ENCODE data around the gene CRYBB1. TPM values are rescaled to one million over a fixed set of nuclear protein-coding genes. Genes with fewer than 3 reads are reported as not detected.
A peak's percentile ranks its signal among the peaks of the same experiment; 100 is the strongest.

The CRYBB1 gene
- total RNA-seq, 3 donors from 2014 or later = not detected

GRCh38 chr22:26585104-26585790, 32.6 kb downstream of the CRYBB1 start:
- DNase-seq (no peak), ATAC-seq (no peak)
- Mint-ChIP-seq H3K4me3 (peak overlapping the region; percentile 7), H3K4me1 (ENCODE audit: low read depth) (peaks cover 64% of the 10 kb centered on the region), H3K9me3 (no peaks in the 10 kb centered on the region), H3K36me3 (ENCODE audit: insufficient read depth) (peaks cover 3% of the 10 kb centered on the region), H3K27me3 (ENCODE audit: low read depth) (no peaks in the 10 kb centered on the region)

GRCh38 chr22:26584010-26584409, 33.8 kb downstream of the CRYBB1 start:
- Mint-ChIP-seq H3K27me3 (ENCODE audit: low read depth) (no peaks in the 10 kb centered on the region), H3K9me3 (no peaks in the 10 kb centered on the region), H3K4me1 (ENCODE audit: low read depth) (peaks cover 76% of the 10 kb centered on the region), H3K4me3 (no peak overlapping the region), H3K36me3 (ENCODE audit: insufficient read depth) (peaks cover 3% of the 10 kb centered on the region)
- no peak for ATAC-seq
- DNase-seq = no peak

- H3K4me1 Mint-ChIP-seq (ENCODE audit: low read depth) = peaks cover 66% of the 10 kb centered on the region
Measured at GRCh38 chr22:26581633-26582168, 36.1 kb downstream of the CRYBB1 start.

GRCh38 chr22:26581026-26581425, 36.8 kb downstream of the CRYBB1 start:
- no peak for ATAC-seq
- H3K4me1 Mint-ChIP-seq (ENCODE audit: low read depth) = peaks cover 65% of the 10 kb centered on the region

More at GRCh38 chr22:26581633-26582168, 36.1 kb downstream of the CRYBB1 start:
- Mint-ChIP-seq H3K4me3 (no peak overlapping the region), H3K9me3 (no peaks in the 10 kb centered on the region), H3K36me3 (ENCODE audit: insufficient read depth) (peaks cover 3% of the 10 kb centered on the region), H3K27me3 (ENCODE audit: low read depth) (no peaks in the 10 kb centered on the region)
- no peak for DNase-seq
- ATAC-seq = no peak

GRCh38 chr22:26580240-26580962, 37.4 kb downstream of the CRYBB1 start:
- ATAC-seq = no peak
- peak overlapping the region; percentile 52 for H3K4me3 Mint-ChIP-seq
- H3K27me3 Mint-ChIP-seq (ENCODE audit: low read depth) = no peaks in the 10 kb centered on the region
- H3K9me3 Mint-ChIP-seq = no peaks in the 10 kb centered on the region
- DNase-seq = no peak
- H3K4me1 Mint-ChIP-seq (ENCODE audit: low read depth) = peaks cover 63% of the 10 kb centered on the region
- peaks cover 3% of the 10 kb centered on the region for H3K36me3 Mint-ChIP-seq (ENCODE audit: insufficient read depth)

More at GRCh38 chr22:26581026-26581425, 36.8 kb downstream of the CRYBB1 start:
- DNase-seq = no peak
- Mint-ChIP-seq H3K36me3 (ENCODE audit: insufficient read depth) (peaks cover 3% of the 10 kb centered on the region), H3K4me3 (no peak overlapping the region), H3K9me3 (no peaks in the 10 kb centered on the region), H3K27me3 (ENCODE audit: low read depth) (no peaks in the 10 kb centered on the region)

GRCh38 chr22:26579331-26579886, 38.4 kb downstream of the CRYBB1 start:
- H3K27me3 Mint-ChIP-seq (ENCODE audit: low read depth) = no peaks in the 10 kb centered on the region
- no peaks in the 10 kb centered on the region for H3K9me3 Mint-ChIP-seq
- ATAC-seq (peak; percentile 86), DNase-seq (peak; percentile 34)
- H3K4me3 Mint-ChIP-seq = peak overlapping the region; percentile 52
- H3K4me1 Mint-ChIP-seq (ENCODE audit: low read depth) = peaks cover 58% of the 10 kb centered on the region
- H3K36me3 Mint-ChIP-seq (ENCODE audit: insufficient read depth) = peaks cover 3% of the 10 kb centered on the region

GRCh38 chr22:26577081-26577480, 40.7 kb downstream of the CRYBB1 start:
- no peak for ATAC-seq
- no peak overlapping the region for H3K4me3 Mint-ChIP-seq
- no peak for DNase-seq
- H3K4me1 Mint-ChIP-seq (ENCODE audit: low read depth) = peaks cover 69% of the 10 kb centered on the region
- no peaks in the 10 kb centered on the region for H3K27me3 Mint-ChIP-seq (ENCODE audit: low read depth)
- peaks cover 3% of the 10 kb centered on the region for H3K36me3 Mint-ChIP-seq (ENCODE audit: insufficient read depth)
- no peaks in the 10 kb centered on the region for H3K9me3 Mint-ChIP-seq

- Mint-ChIP-seq H3K4me3 (no peak overlapping the region), H3K27me3 (ENCODE audit: low read depth) (no peaks in the 10 kb centered on the region), H3K4me1 (ENCODE audit: low read depth) (peaks cover 69% of the 10 kb centered on the region), H3K36me3 (ENCODE audit: insufficient read depth) (peaks cover 6% of the 10 kb centered on the region), H3K9me3 (no peaks in the 10 kb centered on the region)
- DNase-seq (no peak), ATAC-seq (no peak)
Measured at GRCh38 chr22:26576026-26576680, 41.7 kb downstream of the CRYBB1 start.

GRCh38 chr22:26574001-26574723, 43.7 kb downstream of the CRYBB1 start:
- Mint-ChIP-seq H3K4me3 (no peak overlapping the region), H3K36me3 (ENCODE audit: insufficient read depth) (peaks cover 6% of the 10 kb centered on the region), H3K4me1 (ENCODE audit: low read depth) (peaks cover 59% of the 10 kb centered on the region)

GRCh38 chr22:26573026-26573662, 44.7 kb downstream of the CRYBB1 start:
- peaks cover 6% of the 10 kb centered on the region for H3K36me3 Mint-ChIP-seq (ENCODE audit: insufficient read depth)
- no peak for DNase-seq
- H3K27me3 Mint-ChIP-seq (ENCODE audit: low read depth) = no peaks in the 10 kb centered on the region
- peaks cover 54% of the 10 kb centered on the region for H3K4me1 Mint-ChIP-seq (ENCODE audit: low read depth)
- H3K9me3 Mint-ChIP-seq = no peaks in the 10 kb centered on the region
- no peak overlapping the region for H3K4me3 Mint-ChIP-seq
- ATAC-seq = no peak

More at GRCh38 chr22:26574001-26574723, 43.7 kb downstream of the CRYBB1 start:
- Mint-ChIP-seq H3K9me3 (no peaks in the 10 kb centered on the region), H3K27me3 (ENCODE audit: low read depth) (no peaks in the 10 kb centered on the region)
- ATAC-seq (no peak), DNase-seq (no peak)

- Mint-ChIP-seq H3K4me3 (no peak overlapping the region), H3K27me3 (ENCODE audit: low read depth) (no peaks in the 10 kb centered on the region), H3K36me3 (ENCODE audit: insufficient read depth) (peaks cover 9% of the 10 kb centered on the region), H3K9me3 (no peaks in the 10 kb centered on the region), H3K4me1 (ENCODE audit: low read depth) (peaks cover 48% of the 10 kb centered on the region)
- ATAC-seq (no peak), DNase-seq (no peak)
Measured at GRCh38 chr22:26570864-26571525, 46.8 kb downstream of the CRYBB1 start.

GRCh38 chr22:26570115-26570514, 47.7 kb downstream of the CRYBB1 start:
- peaks cover 9% of the 10 kb centered on the region for H3K36me3 Mint-ChIP-seq (ENCODE audit: insufficient read depth)
- H3K4me3 Mint-ChIP-seq = no peak overlapping the region
- H3K9me3 Mint-ChIP-seq = no peaks in the 10 kb centered on the region
- no peaks in the 10 kb centered on the region for H3K27me3 Mint-ChIP-seq (ENCODE audit: low read depth)
- DNase-seq = no peak
- no peak for ATAC-seq
- peaks cover 49% of the 10 kb centered on the region for H3K4me1 Mint-ChIP-seq (ENCODE audit: low read depth)

- Mint-ChIP-seq H3K4me1 (ENCODE audit: low read depth) (peaks cover 46% of the 10 kb centered on the region), H3K27me3 (ENCODE audit: low read depth) (no peaks in the 10 kb centered on the region), H3K36me3 (ENCODE audit: insufficient read depth) (peaks cover 9% of the 10 kb centered on the region), H3K9me3 (no peaks in the 10 kb centered on the region), H3K4me3 (no peak overlapping the region)
- DNase-seq (no peak), ATAC-seq (no peak)
Measured at GRCh38 chr22:26568207-26568706, 49.6 kb downstream of the CRYBB1 start.

Data from activated T-cell treated with anti-CD3 and anti-CD28 coated beads, Interleukin-2, amount 50 U/mL, for 4 hours (primary cell).